WTC11 (cell line): ENCODE measurements around the gene ATF7. TPM values are rescaled to one million over a fixed set of nuclear protein-coding genes. Genes with fewer than 3 reads are reported as not detected.

Source experiments
- ATAC-seq: fragments of 200-7000 bp; cut with Tn5 transposase; 2 replicates; pipeline ENCODE4 v1.10.0; 2021; ENCODE audit warnings: mild to moderate bottlenecking, moderate library complexity
- CTCF ChIA-PET: fragments of 300-600 bp; sonication (Branson Sonifier 250); formaldehyde crosslinking; loops from one replicate; lab custom pipeline; 2021; ENCODE audit warnings: antibody characterized with exemption; lab: Charles Lee
- POLR2A ChIA-PET: fragments of 350-600 bp; sonication (Branson Sonifier 250); formaldehyde crosslinking; loops from one replicate; lab custom pipeline; 2021; ENCODE audit warnings: antibody characterized with exemption; lab: Charles Lee
- DNase-seq: peaks from one replicate; pipeline ENCODE4 v3.0.0; 2021; ENCODE audit warnings: low spot score
- H3K27ac Mint-ChIP-seq: 2 replicates; pipeline ENCODE4 v1.8.0; 2021; ENCODE audit warnings: mixed read lengths
- H3K27me3 Mint-ChIP-seq: 2 replicates; pipeline ENCODE4 v1.8.0; 2021; ENCODE audit warnings: low read depth, mild to moderate bottlenecking, moderate library complexity, mixed read lengths
- H3K36me3 Mint-ChIP-seq: 2 replicates; pipeline ENCODE4 v1.8.0; 2021; ENCODE audit warnings: mixed read lengths
- H3K4me1 Mint-ChIP-seq: 2 replicates; pipeline ENCODE4 v1.8.0; 2022; ENCODE audit warnings: mixed read lengths
- H3K4me3 Mint-ChIP-seq: 2 replicates; pipeline ENCODE4 v1.8.0; 2021; ENCODE audit warnings: mild to moderate bottlenecking, moderate library complexity, mixed read lengths
- H3K9me3 Mint-ChIP-seq: 2 replicates; pipeline ENCODE4 v1.8.0; 2021; ENCODE audit warnings: mixed read lengths
- CDX4 ChIP-seq: fragments of 250-450 bp; sonication (Bioruptor Pico); IDR thresholded peaks from 2 replicates; pipeline ENCODE4 v1.9.0; 2021; ENCODE audit warnings: moderate library complexity, mild to moderate bottlenecking, inconsistent platforms, borderline replicate concordance
- E2F4 ChIP-seq: sonication (generic); formaldehyde crosslinking; IDR thresholded peaks from 2 replicates; pipeline ENCODE4 v1.8.1; 2022; ENCODE audit warnings: low read depth, mild to moderate bottlenecking, moderate library complexity, missing genetic modification reagents, borderline replicate concordance
- ESRRA ChIP-seq: sonication (generic); formaldehyde crosslinking; IDR thresholded peaks from 2 replicates; pipeline ENCODE4 v1.8.1; 2022; ENCODE audit warnings: mild to moderate bottlenecking, missing genetic modification reagents, borderline replicate concordance
- FOXK1 ChIP-seq: sonication (generic); formaldehyde crosslinking; IDR thresholded peaks from 2 replicates; pipeline ENCODE4 v1.8.0; 2022; ENCODE audit warnings: mild to moderate bottlenecking, moderate library complexity, missing genetic modification reagents
- GABPB1 ChIP-seq: sonication (generic); formaldehyde crosslinking; IDR thresholded peaks from 2 replicates; pipeline ENCODE4 v1.8.1; 2023; ENCODE audit warnings: mild to moderate bottlenecking, missing genetic modification reagents
- GTF2I ChIP-seq: fragments of 250-450 bp; sonication (Bioruptor Pico); conservative IDR thresholded peaks from 2 replicates; pipeline ENCODE4 v1.4.0; 2021; ENCODE audit warnings: mild to moderate bottlenecking
- HMGA2 ChIP-seq: fragments of 250-450 bp; sonication (Bioruptor Pico); IDR thresholded peaks from 2 replicates; pipeline ENCODE4 v1.4.0; 2021; ENCODE audit warnings: mild to moderate bottlenecking, moderate library complexity
- MLX ChIP-seq: sonication (generic); formaldehyde crosslinking; IDR thresholded peaks from 2 replicates; pipeline ENCODE4 v1.8.1; 2023; ENCODE audit warnings: mild to moderate bottlenecking, missing genetic modification reagents, moderate library complexity
- MYBL2 ChIP-seq: sonication (generic); formaldehyde crosslinking; IDR thresholded peaks from 2 replicates; pipeline ENCODE4 v1.8.1; 2023; ENCODE audit warnings: mild to moderate bottlenecking, moderate library complexity, missing genetic modification reagents
- PRRX2 ChIP-seq: fragments of 250-450 bp; sonication (Bioruptor Pico); IDR thresholded peaks from 2 replicates; pipeline ENCODE4 v1.8.0; 2021; ENCODE audit warnings: mild to moderate bottlenecking
- TEAD1 ChIP-seq: sonication (generic); formaldehyde crosslinking; IDR thresholded peaks from 2 replicates; pipeline ENCODE4 v1.8.0; 2022; ENCODE audit warnings: mild to moderate bottlenecking, missing genetic modification reagents
- ZNF121 ChIP-seq: sonication (generic); formaldehyde crosslinking; IDR thresholded peaks from 2 replicates; pipeline ENCODE4 v1.8.0; 2023; ENCODE audit warnings: missing genetic modification reagents
- ZNF138 ChIP-seq: sonication (generic); formaldehyde crosslinking; conservative IDR thresholded peaks from 2 replicates; pipeline ENCODE4 v1.8.1; 2022; ENCODE audit warnings: mild to moderate bottlenecking, moderate library complexity, missing genetic modification reagents
- ZNF263 ChIP-seq: sonication (generic); formaldehyde crosslinking; IDR thresholded peaks from 2 replicates; pipeline ENCODE4 v1.8.1; 2022; ENCODE audit warnings: low read depth, mild to moderate bottlenecking, moderate library complexity, missing genetic modification reagents
- ZNF671 ChIP-seq: fragments of 250-450 bp; sonication (Bioruptor Pico); IDR thresholded peaks from 2 replicates; pipeline ENCODE4 v1.8.0; 2021; ENCODE audit warnings: mild to moderate bottlenecking
- total RNA-seq: library from RNA; stranded (reverse); gene quantifications from 3 replicates; pipeline ENCODE4 v1.2.3, GENCODE V29; 2021
- TF ChIP-seq, protein P1 (sequence below): sonication (generic); formaldehyde crosslinking; IDR thresholded peaks from 2 replicates; pipeline ENCODE4 v1.8.0; 2022; ENCODE audit warnings: mild to moderate bottlenecking, missing genetic modification reagents
- TF ChIP-seq, protein P2 (sequence below): sonication (generic); formaldehyde crosslinking; IDR thresholded peaks from 2 replicates; pipeline ENCODE4 v1.8.0; 2022; ENCODE audit warnings: mild to moderate bottlenecking, missing genetic modification reagents
- TF ChIP-seq, protein P3 (sequence below): sonication (generic); formaldehyde crosslinking; IDR thresholded peaks from 2 replicates; pipeline ENCODE4 v1.8.1; 2022; ENCODE audit warnings: mild to moderate bottlenecking, missing genetic modification reagents, moderate library complexity, borderline replicate concordance
- TF ChIP-seq, protein P4 (sequence below): fragments of 250-450 bp; sonication (Bioruptor Pico); conservative IDR thresholded peaks from 2 replicates; pipeline ENCODE4 v1.9.0; 2021; ENCODE audit warnings: mild to moderate bottlenecking
- TF ChIP-seq, protein P5 (sequence below): sonication (generic); formaldehyde crosslinking; IDR thresholded peaks from 2 replicates; pipeline ENCODE4 v1.8.1; 2023; ENCODE audit warnings: mild to moderate bottlenecking, missing genetic modification reagents, borderline replicate concordance

Gene ATF7
- total RNA-seq, 1 experiment from 2014 or later, result 16.3 TPM

GRCh38 chr12:53492188-53492587 lies 134.0 kb downstream of the ATF7 start:
- Mint-ChIP-seq H3K27me3 (no peaks in the 10 kb centered on the region), H3K9me3 (no peaks in the 10 kb centered on the region), H3K27ac (peak overlapping the region; percentile 91), H3K4me1 (peaks cover 38% of the 10 kb centered on the region), H3K4me3 (peak overlapping the region; percentile 88), H3K36me3 (no peaks in the 10 kb centered on the region; the same call in 1 of the 2 replicates)
- peak; percentile 31 for DNase-seq
- ChIA-PET CTCF (interaction anchor here (0.6 to 4.8 kb wide), 9 partner anchors 8 to 171 kb away, joined by 3 to 39 read pairs (median 6); partner anchors contain the start of genes AAAS and TARBP2), POLR2A (interaction anchor here (1.7 to 3.2 kb wide), 3 partner anchors 9 to 112 kb away, joined by 4 to 23 read pairs (median 9); partner anchors contain the start of genes SP1 and TARBP2)
- TF ChIP-seq ZNF263 (CRISPR knock-in tag), result no peak
- TF ChIP-seq, protein P1, sequence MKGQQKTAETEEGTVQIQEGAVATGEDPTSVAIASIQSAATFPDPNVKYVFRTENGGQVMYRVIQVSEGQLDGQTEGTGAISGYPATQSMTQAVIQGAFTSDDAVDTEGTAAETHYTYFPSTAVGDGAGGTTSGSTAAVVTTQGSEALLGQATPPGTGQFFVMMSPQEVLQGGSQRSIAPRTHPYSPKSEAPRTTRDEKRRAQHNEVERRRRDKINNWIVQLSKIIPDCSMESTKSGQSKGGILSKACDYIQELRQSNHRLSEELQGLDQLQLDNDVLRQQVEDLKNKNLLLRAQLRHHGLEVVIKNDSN (CRISPR knock-in tag), result no peak
- TF ChIP-seq, protein P2, sequence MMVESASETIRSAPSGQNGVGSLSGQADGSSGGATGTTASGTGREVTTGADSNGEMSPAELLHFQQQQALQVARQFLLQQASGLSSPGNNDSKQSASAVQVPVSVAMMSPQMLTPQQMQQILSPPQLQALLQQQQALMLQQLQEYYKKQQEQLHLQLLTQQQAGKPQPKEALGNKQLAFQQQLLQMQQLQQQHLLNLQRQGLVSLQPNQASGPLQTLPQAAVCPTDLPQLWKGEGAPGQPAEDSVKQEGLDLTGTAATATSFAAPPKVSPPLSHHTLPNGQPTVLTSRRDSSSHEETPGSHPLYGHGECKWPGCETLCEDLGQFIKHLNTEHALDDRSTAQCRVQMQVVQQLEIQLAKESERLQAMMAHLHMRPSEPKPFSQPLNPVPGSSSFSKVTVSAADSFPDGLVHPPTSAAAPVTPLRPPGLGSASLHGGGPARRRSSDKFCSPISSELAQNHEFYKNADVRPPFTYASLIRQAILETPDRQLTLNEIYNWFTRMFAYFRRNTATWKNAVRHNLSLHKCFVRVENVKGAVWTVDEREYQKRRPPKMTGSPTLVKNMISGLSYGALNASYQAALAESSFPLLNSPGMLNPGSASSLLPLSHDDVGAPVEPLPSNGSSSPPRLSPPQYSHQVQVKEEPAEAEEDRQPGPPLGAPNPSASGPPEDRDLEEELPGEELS (CRISPR knock-in tag), result no peak
- no peak for TF ChIP-seq ZNF671 (CRISPR knock-in tag)
- TF ChIP-seq, protein P3, sequence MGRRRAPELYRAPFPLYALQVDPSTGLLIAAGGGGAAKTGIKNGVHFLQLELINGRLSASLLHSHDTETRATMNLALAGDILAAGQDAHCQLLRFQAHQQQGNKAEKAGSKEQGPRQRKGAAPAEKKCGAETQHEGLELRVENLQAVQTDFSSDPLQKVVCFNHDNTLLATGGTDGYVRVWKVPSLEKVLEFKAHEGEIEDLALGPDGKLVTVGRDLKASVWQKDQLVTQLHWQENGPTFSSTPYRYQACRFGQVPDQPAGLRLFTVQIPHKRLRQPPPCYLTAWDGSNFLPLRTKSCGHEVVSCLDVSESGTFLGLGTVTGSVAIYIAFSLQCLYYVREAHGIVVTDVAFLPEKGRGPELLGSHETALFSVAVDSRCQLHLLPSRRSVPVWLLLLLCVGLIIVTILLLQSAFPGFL (CRISPR knock-in tag), result no peak
- no peak for TF ChIP-seq CDX4
- TF ChIP-seq, protein P4, sequence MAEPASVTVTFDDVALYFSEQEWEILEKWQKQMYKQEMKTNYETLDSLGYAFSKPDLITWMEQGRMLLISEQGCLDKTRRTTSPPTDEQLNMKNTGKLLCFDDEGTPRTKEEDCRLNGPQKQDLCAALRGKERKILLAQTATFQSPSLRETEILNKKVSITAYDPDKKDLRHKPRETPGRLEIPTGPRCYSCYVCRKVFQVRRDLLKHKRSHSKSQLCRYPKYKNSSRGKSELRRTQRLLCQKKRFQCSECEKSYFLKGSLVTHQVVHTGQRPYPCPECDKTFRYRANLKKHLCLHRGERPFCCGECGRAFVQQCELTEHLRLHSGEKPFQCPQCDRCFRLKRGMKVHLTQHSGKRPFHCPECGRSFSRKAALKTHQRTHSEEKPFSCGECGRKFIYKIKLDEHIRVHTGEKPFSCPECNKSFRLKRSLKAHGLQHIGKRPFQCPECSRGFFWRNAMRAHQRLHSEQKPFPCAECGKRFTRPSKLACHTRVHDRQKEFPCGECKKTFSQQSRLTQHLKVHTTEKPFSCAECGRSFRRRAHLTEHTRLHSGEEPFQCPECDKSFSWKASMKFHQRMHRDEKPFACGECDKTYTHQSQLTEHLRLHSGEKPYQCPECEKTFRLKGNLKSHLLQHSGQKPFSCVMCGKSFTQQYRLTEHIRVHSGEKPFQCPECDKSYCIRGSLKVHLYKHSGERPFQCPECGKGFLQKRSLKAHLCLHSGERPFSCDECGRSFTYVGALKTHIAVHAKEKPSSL (CRISPR knock-in tag), result no peak
- TF ChIP-seq, protein P5, sequence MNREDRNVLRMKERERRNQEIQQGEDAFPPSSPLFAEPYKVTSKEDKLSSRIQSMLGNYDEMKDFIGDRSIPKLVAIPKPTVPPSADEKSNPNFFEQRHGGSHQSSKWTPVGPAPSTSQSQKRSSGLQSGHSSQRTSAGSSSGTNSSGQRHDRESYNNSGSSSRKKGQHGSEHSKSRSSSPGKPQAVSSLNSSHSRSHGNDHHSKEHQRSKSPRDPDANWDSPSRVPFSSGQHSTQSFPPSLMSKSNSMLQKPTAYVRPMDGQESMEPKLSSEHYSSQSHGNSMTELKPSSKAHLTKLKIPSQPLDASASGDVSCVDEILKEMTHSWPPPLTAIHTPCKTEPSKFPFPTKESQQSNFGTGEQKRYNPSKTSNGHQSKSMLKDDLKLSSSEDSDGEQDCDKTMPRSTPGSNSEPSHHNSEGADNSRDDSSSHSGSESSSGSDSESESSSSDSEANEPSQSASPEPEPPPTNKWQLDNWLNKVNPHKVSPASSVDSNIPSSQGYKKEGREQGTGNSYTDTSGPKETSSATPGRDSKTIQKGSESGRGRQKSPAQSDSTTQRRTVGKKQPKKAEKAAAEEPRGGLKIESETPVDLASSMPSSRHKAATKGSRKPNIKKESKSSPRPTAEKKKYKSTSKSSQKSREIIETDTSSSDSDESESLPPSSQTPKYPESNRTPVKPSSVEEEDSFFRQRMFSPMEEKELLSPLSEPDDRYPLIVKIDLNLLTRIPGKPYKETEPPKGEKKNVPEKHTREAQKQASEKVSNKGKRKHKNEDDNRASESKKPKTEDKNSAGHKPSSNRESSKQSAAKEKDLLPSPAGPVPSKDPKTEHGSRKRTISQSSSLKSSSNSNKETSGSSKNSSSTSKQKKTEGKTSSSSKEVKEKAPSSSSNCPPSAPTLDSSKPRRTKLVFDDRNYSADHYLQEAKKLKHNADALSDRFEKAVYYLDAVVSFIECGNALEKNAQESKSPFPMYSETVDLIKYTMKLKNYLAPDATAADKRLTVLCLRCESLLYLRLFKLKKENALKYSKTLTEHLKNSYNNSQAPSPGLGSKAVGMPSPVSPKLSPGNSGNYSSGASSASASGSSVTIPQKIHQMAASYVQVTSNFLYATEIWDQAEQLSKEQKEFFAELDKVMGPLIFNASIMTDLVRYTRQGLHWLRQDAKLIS (CRISPR knock-in tag), result no peak
- no peak for TF ChIP-seq MLX (CRISPR knock-in tag)
- no peak for TF ChIP-seq HMGA2 (CRISPR knock-in tag)
- TF ChIP-seq E2F4, result no peak
- TF ChIP-seq FOXK1 (CRISPR knock-in tag), result no peak
- TF ChIP-seq PRRX2 (CRISPR knock-in tag), result no peak
- no peak for TF ChIP-seq ZNF138 (CRISPR knock-in tag)
- TF ChIP-seq ZNF121, result no peak
- TF ChIP-seq TEAD1, result no peak
- no peak for TF ChIP-seq GABPB1
- TF ChIP-seq MYBL2 (CRISPR knock-in tag), result no peak
- TF ChIP-seq ESRRA (CRISPR knock-in tag), result no peak
- TF ChIP-seq GTF2I, result no peak
- ATAC-seq, result peak; percentile 9
